Activated T-helper 1 cell treated with anti-CD3 and anti-CD28 coated beads, Interleukin-2, amount 50 U/mL, for 16 hours (primary cell): Measurements from ENCODE around the gene NECAP2.
"Not testable (repeated sequence)": the region's sequence is repeated elsewhere in the genome, so short reads cannot be mapped to it uniquely, and the experiment has no call there.

Source experiments
- DNase-seq, 2 donors: peaks; one replicate each; pipeline ENCODE4 v3.0.0-alpha.2; 2020; ENCODE audit warnings: low read depth in 1 of 2, low spot score in 1 of 2

Gene NECAP2

DNA sequence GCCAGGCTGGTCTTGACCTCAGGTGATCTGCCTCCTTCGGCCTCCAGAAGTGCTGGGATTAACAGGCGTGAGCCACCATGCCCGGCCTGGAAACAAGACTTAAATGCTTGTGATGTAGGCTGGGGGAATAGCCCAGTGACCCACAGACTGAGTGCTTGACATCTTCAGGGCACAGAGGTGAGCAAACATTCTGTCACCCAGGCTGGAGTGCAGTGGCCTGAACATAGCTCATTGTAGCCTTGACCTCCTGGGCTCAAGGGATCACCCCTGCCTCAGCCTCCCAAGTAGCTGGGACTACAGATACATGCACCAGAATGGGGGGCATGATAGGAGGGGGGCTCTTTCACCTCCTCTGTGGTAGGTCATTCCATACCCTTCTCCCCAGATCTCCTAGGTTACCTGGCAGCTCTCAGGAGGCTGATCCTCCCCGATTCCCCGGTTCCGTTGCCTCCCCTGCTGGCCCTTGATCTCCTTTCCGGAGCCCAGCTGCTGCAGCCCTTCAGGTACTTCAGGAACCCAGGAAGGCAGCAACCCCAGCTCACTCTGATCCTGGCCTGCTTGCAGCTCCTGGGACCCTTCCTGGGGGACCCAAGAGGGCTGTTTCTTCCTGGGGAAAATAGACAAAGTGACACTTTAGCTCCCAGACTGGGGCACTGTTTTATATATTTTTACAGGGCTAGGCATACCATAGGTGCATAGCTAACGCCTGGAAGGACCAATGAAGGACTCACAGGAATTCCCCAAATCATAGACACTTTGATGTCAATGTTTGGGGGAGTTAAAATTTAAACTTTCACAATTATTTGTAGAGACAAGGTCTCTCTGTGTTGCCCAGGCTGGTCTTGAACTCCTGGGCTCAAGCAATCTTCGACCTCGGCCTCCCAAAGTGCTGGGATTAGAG, 15.1 kb upstream of the NECAP2 start:
- no peak for DNase-seq

DNA sequence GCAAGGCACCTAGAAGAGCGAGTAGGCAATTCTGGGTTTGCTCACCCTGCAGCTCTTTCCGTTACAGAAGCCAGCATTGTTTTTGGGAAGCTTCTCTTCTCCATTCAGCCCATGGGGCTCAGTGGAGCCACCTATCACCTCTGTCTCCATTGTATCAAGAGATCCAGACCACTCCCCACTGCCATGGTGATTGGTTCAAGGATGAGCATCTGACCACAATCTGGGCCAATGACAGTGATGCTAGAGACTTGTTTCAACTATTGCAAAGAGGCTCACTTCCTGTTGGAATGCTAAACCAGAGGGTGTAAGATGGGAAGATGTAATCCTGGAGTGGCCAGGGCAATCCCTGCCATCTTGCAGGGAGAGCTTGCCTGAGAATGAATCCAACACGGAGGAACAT, 9.9 kb upstream of the NECAP2 start:
- DNase-seq = no peak

DNA sequence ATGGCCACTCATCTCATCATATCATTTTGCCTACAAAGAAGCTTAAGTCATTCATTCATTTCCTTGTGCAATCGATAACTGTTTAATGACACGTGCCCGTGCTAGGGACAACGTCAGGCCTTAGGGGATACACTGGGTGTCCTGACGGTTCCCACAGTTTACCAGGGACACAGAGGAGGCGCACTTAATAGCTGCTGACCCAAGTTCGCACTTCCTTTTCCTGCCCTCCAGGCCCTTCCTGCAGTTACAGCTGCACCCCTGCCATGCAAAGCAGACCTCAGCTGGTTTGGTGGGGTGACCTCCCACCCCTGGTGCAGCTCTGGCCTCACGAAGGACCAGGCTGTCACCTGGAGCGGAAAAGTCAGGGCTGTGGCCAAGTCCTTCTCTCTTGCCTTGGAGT, 7.5 kb upstream of the NECAP2 start:
- no peak for DNase-seq

DNA sequence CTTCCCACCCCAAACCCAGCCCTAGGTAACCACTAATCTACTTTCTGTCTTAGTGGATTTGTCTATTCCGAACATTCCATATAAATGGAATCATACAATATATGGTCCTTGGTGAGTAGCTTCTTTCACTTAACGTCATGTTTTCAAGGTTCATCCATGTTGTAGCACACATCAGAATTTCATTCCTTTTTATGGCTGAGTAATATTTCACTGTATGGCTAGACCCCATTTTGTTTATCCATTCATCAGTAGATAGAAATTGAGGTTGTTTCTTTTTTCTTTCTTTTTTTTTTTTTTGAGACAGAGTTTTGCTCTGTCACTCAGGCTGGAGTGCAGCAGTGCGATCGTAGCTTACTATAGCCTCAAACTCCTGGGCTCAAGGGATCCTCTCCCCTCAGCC, 6.5 kb upstream of the NECAP2 start:
- DNase-seq = no peak

DNA sequence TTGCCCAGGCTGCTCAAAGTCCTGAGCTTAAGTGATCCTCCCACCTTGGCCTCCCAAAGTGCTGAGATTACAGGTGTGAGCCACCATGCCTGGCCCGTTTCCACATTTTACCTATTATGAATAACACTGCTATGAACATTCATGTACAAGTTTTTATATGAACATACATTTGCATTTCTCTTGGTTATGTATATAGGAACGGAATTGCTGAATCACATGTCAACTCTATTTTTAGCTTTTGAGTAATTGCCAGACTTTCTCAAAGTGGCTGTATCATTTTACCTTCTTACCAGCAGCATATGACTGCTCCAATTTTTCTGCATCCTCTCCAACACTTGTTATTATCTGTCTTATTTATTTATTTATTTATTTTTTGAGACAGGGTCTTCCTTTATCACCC, 6.0 kb upstream of the NECAP2 start:
- DNase-seq = no peak

DNA sequence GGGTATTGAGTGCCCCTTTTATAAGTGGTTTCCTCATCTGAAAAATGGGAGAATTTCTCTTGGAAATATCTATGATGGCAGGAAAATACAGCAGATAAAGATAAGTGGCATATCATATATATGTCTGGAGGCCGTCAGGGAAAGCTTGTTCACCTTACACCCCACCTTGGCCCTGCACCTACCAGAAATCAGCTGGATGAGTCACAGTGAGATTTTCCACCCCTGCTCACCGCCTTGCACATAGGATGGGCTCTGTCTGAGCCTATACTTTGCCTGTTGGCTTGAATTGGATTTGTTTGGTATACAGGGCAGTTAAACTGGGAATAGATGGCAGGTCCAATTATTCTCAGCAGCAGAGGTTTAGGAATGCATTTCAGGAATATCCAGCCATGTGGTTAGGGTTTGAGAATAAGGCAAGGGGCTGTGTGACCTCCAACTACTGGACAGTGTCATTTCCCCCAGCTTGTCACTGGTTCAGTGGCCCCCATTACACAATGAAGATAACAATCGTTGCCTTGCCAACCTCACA, 3.5 kb upstream of the NECAP2 start, which contains the start of gene SPATA21:
Gene SPATA21, minus strand, starts transcription at position 479 of the 529 bp plus-strand sequence. CDS start 6,053 bp downstream, outside the sequence.
- no peak for DNase-seq

DNA sequence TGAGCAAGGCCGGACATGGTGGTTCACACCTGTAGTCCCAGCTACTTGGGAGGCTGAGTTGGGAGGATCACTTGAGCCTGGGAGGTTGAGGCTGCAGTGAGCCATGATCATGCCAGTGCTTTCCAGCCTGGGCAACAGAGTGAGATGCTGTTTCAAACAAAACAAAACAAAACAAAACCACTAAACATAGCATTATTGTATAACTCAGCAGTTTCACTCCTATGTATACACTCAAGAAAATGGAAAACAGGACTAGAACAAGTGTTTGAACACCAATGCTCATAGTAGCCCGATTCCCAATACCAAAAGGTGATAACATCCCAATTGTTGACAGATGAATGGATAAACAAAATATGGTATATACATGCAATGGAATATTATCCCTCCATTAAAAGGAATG, 2.0 kb upstream of the NECAP2 start:
- DNase-seq = no peak

DNA sequence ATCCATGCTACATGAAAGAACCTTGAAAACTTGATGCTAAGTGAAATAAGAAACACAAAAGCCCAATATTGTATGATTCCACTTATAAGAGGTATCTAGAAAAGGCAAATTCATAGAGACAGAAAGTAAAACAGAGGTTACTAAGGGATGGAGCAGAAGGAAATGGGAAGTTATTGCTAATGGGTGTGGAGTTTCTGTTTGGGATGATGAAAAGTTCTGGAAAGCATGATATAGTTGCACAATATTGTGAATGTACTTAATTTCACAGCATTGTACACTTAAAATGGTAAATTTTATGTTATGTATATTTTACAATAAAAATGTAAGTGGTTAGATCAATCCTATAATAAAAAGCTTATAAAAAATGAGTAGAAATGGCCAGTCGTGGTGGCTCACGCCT, 1.6 kb upstream of the NECAP2 start:
- no peak for DNase-seq

DNA sequence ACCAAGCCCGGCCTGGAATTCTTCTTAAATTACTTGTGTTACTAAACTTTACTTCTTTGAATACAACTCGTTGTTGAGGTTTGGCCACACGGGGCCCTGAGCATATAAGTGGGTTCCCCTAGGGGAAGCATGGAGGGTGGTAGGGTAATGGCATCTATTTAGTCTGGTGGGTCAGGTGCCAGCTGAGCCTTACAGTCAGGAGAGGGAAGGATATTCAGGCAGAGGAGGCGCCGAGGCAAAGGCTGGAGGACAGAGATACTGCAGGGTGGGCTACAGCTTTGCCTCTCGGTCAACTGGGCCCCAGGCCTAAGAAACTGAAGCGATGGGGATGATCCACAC, 424 bp upstream of the NECAP2 start:
- no peak for DNase-seq

DNA sequence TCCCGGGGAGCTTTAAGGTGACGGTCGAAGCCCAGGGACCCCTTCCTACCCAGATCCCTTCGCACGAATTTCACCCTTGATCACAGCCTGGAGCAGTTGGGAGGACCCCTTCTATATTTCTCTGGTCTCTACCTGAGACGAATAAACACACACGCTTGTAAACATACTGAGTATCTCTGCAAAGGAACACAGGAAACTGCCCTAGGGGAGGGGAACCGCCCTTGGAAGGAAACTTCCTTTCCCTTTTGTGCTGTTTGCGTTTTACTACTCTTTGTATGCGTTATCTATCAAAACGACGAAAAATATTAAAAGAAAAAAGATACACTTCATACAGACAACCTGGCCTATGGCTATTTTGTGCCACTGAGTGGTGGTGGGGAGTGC, 750 bp downstream of the NECAP2 start:
- peak in 1 of 2 donors; percentile 6 for DNase-seq

DNA sequence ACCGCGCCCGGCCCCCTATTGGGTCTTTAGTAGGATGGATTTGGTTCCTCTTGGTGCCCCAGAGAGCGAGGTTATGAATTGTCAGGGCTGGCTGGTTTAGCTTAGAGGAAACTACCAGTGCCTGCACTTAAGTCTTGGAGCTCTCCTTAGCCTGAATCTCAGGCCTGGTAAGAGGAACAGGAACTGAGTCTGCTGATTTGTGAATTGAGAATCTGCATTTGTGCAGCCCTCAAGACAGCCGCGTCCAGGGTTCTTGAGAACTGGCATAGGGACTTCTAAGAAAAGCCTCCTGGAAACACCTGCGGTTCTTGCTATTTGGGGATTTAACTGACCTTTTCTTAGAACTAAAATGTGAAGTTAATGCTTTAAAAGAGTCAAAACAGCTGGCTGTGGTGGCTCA, 1.7 kb downstream of the NECAP2 start:
- DNase-seq = no peak

DNA sequence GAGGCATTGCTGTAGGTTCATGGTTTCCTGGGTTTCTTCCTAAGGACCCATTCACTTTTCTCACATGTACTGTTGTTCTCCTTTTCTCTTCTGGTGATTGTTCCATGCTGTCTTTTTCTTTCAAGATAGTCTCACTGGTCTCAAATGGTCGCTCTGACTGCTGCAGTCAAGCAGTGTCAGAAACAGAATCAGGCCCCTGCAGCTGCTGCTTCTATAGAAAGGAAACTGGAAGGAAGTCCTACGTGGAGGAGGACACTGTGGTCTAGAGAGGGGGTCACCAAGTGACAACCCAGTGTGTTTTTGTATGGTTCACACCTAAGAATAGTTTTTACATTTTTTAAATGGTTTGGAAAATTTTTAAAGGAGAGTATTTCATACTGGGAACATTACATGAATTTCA, 2.4 kb downstream of the NECAP2 start:
- no peak for DNase-seq

DNA sequence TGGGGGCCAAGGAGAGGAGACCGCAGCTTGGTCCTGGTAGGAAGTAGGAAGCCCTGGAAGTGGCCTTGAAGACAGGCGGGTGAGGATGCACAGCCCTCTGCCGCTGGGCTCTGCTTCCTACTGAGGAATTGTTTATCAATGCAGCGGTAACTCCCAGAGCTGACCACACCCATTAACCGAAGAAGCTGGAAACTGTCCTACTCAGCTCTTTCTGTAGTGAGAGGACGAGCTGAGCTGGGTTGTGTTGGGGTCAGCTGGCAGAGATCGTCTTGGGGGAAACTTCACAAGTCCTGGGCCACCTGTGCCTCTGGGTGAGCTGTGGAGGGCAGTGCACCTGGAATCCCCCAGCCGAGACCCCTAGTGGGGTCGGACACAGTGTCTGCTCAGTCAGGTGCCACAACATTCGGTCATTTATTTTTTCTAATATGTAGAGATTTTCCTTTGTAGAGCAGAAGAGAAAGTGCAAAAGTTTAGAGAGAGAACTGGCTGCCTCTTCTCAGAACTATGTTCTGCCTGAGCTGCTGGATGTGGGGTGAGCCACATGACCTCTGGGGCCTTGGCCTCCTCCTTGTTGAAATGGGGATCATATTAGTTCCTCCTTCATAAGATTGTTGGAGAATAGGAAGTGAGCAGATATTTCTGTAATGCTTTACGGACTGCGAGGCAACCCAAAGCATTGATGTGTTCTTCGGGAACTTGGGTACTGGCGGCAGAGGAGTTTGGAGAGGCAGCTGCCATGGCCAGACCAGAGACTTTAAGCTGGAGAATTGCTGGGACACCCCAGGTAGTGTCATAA, 3.6 kb downstream of the NECAP2 start:
- no peak for DNase-seq

DNA sequence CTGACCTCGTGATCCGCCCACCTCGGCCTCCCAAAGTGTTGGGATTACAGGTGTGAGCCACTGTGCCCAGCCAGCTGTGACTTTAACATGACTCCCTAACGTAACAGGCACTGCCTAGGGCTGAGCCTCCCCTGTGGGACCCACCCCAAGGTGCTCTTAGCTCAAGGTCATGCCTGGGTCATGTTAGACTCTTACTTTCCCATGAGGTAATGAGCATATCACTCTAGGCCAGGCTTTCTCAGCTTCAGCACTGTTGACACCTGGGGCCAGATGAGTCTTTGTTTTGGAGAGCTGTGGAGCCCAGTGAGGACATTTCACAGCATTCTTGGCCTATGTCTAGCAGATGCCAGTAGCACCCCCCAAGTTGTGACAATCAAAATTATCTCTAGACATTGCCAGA, 4.5 kb downstream of the NECAP2 start:
- DNase-seq = no peak

DNA sequence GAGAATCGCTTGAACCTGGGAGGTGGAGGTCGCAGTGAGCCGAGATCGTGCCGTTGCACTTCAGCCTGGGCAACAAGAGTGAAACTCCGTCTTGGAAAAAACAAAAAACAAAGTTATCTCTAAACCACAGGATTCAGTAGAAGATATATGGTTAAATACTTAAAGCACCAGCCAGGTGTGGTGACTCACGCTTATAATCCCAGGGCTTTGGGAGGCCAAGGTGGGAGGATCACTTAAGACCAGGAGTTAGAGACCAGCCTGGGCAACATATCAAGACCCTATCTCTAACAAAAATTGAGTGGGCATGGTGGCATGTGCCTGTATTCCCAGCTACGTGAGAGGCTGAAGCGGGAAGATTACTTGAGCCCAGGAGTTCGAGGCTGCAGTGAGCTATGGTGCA, 5.6 kb downstream of the NECAP2 start:
- DNase-seq = no peak

DNA sequence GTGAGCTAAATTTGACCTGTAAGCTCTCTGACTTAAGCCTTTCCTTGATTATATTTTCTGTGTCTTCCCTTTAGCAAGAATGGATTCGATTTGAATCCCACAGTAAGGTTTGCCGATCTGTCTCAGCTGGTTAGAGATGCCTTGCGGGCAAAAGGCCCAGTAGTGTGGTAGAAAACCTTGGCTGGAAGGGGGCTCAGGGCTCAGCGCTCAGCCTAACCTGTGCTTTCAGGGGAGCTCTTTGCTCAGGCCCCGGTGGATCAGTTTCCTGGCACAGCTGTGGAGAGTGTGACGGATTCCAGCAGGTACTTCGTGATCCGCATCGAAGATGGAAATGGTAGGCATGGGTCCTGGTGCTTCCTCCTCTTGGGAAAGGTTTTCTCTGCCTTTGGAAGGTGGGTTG, 7.1 kb downstream of the NECAP2 start:
- DNase-seq = no peak

DNA sequence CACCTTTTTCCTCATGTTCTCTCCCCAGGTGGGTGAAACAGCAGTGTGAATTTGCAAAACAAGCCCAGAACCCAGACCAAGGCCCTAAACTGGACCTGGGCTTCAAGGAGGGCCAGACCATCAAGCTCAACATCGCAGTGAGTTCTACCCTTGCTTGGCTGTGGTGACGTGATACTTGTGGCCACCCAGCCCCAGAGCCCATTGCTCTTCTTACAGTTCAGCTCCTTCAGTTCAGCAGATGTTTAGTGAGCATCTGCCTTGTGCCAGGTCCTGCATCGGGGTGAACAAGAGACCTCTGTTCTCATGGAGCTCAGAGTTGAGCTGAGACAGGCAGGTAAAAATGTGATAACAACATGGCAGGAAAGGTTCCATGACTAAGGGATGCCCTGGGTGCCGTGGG, 8.5 kb downstream of the NECAP2 start:
- DNase-seq = no peak

DNA sequence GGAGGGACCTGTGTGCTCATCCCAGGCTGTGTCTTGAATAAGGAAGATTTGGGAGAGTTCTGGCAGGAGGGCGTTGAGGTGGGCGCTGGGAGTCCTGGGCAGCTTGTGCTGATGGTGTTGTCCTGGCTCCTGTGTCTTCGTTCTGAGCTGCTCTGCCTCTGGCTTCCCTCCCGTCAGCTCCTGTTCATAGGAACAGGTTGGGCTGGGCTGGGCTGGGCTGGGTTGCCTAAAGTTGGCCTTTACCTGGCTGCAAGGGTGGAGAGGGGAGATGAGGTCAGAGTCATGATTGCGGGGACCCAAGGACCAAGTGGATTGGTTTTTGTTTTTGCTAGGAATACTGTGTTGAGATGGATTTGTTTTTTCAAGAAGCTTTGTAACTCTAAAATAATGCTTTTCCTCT, 9.1 kb downstream of the NECAP2 start:
- no peak for DNase-seq

DNA sequence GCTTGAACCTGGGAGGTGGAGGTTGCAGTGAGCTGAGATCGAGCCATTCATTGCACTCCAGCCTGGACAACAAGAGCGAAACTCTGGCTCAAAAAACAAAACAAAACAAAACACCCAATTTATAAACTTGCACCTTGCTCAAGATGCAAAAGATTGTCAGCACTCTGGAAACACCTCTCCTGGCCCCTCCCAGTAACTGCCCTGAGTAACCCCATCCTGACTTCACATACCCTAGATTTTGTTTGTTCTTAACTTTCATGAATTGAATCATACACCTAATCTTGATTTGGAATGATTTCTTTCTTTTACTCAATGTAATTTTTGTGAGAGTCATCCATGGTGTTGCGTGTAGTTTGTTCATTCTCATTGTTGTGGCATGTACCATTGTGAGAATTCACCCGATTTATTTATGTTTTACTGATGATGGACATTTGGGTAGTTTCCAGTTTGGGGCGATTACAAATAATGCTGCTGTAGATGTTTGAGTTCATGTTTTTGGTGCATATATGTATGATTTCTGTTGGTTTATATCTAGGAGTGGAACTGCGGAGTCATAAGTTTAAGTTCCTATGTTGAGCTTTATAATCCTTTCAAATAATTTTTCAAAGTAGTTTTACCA, 10.4 kb downstream of the NECAP2 start:
- no peak for DNase-seq

DNA sequence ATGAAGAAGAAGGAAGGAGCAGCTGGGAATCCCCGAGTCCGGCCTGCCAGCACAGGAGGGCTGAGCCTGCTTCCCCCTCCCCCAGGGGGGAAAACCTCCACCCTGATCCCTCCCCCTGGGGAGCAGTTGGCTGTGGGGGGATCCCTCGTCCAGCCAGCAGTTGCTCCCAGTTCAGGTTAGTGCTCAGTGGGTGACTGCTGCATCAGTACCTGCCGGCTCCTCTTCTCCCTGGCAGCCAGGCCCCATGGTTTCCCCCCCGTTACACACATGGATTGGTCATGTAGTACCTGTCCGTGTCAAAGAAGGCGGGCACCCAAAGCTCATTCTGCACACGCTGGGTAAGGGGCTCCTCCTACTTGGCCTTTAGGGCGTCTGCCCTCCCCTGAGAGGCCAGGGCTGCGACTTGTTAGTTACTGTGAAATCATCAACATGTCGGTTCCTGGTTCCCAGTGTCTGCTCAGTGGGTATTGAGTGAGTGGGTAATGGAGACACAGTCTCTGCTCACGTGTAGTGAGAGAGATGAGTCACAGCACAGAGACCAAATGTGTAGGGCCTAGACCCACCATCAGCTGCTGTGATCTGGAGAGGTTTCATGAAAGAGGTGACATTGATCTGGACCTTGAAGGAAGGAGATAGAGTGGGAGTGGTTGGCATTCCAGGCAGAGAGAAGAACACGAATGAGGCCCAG, 11.5 kb downstream of the NECAP2 start:
- no peak for DNase-seq

DNA sequence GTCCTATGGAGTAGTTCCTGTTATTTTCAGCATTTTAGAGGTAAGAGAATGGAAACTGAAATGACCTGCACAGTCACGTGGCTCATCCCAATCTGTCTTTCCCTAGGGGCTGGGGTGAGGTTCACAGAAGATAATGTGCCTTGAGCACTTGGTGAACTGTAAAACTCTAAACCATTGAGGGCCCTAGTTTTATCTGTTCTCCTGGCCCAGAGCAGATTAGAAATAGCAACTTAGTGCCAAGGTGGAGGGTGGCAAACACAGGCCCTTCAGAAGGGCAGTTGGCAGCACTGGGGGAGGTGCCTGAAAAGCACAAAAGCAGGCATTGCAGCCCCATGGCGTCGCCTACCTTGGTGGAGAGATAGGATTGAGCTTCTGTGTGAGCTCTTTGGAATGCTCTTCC, 14.4 kb downstream of the NECAP2 start:
- not testable (repeated sequence) for DNase-seq
